GM23338 (cell line): ENCODE data around the gene BMPER. TPM values are rescaled to one million over a fixed set of nuclear protein-coding genes. Genes with fewer than 3 reads are reported as not detected.

Experiments used
- ATAC-seq: fragments of 200-7000 bp; cut with Tn5 transposase; 3 replicates; pipeline ENCODE4 v1.9.1; 2020
- DNase-seq: peaks from one replicate; pipeline ENCODE4 v3.0.0-alpha.2; 2015; ENCODE audit warnings: low spot score
- H2AFZ ChIP-seq: fragments of 200-600 bp; sonication (generic); 2 replicates; pipeline ENCODE4 v1.8.0; 2016; ENCODE audit warnings: antibody characterized with exemption, mild to moderate bottlenecking, moderate library complexity
- H3F3A ChIP-seq: fragments of 200-600 bp; sonication (generic); replicated peaks from 2 replicates; pipeline ENCODE4 v1.8.0; 2017; ENCODE audit warnings: antibody characterized with exemption, mixed run types, low read depth
- H3K27ac ChIP-seq: fragments of 200-600 bp; sonication (generic); 2 replicates; pipeline ENCODE4 v1.6.1; 2016; ENCODE audit warnings: low read depth
- H3K27me3 ChIP-seq: fragments of 200-600 bp; sonication (generic); 2 replicates; pipeline ENCODE4 v1.8.0; 2016; ENCODE audit warnings: mild to moderate bottlenecking, mixed run types, moderate library complexity; ENCODE audit not compliant: insufficient read depth
- H3K36me3 ChIP-seq: fragments of 200-600 bp; sonication (generic); 2 replicates; pipeline ENCODE4 v1.8.0; 2016; ENCODE audit warnings: mild to moderate bottlenecking; ENCODE audit not compliant: insufficient read depth
- H3K4me1 ChIP-seq: fragments of 200-600 bp; sonication (generic); 2 replicates; pipeline ENCODE4 v1.8.0; 2016; ENCODE audit warnings: mild to moderate bottlenecking, moderate library complexity; ENCODE audit not compliant: insufficient read depth
- H3K4me2 ChIP-seq: fragments of 200-600 bp; sonication (generic); 2 replicates; pipeline ENCODE4 v1.7.1; 2017; ENCODE audit warnings: mixed run types
- H3K4me3 ChIP-seq: fragments of 200-600 bp; sonication (generic); 2 replicates; pipeline ENCODE4 v1.6.1; 2016; ENCODE audit warnings: mixed run types
- H3K79me2 ChIP-seq: fragments of 200-600 bp; sonication (generic); replicated peaks from 2 replicates; pipeline ENCODE4 v1.8.0; 2017; ENCODE audit warnings: mild to moderate bottlenecking; ENCODE audit not compliant: insufficient read depth
- H3K9me2 ChIP-seq: fragments of 200-600 bp; sonication (generic); 2 replicates; pipeline ENCODE4 v1.8.0; 2017; ENCODE audit not compliant: insufficient read depth
- H4K20me1 ChIP-seq: fragments of 200-600 bp; sonication (generic); replicated peaks from 2 replicates; pipeline ENCODE4 v1.8.0; 2017; ENCODE audit warnings: mild to moderate bottlenecking; ENCODE audit not compliant: insufficient read depth
- H3K27ac Mint-ChIP-seq: 2 replicates; pipeline ENCODE4 v1.8.0; 2020; ENCODE audit warnings: inconsistent platforms, mild to moderate bottlenecking, moderate library complexity, mixed read lengths
- H3K27me3 Mint-ChIP-seq: 3 replicates; pipeline ENCODE4 v1.8.0; 2022; ENCODE audit warnings: low read depth, mild to moderate bottlenecking, moderate library complexity, mixed read lengths, inconsistent platforms; ENCODE audit not compliant: insufficient read depth, poor library complexity
- H3K36me3 Mint-ChIP-seq: 3 replicates; pipeline ENCODE4 v1.8.0; 2021; ENCODE audit warnings: low read depth, mild to moderate bottlenecking, inconsistent platforms, moderate library complexity, mixed read lengths
- H3K4me1 Mint-ChIP-seq: 3 replicates; pipeline ENCODE4 v1.8.0; 2020; ENCODE audit warnings: mild to moderate bottlenecking, inconsistent platforms, mixed read lengths
- H3K4me3 Mint-ChIP-seq: 3 replicates; pipeline ENCODE4 v1.8.0; 2021; ENCODE audit warnings: moderate library complexity, mild to moderate bottlenecking, inconsistent platforms, mixed read lengths
- H3K9me3 Mint-ChIP-seq: 3 replicates; pipeline ENCODE4 v1.8.0; 2020; ENCODE audit warnings: moderate library complexity, mild to moderate bottlenecking, inconsistent platforms, mixed read lengths
- CREB1 ChIP-seq: fragments of 250-450 bp; sonication (Bioruptor Pico); IDR thresholded peaks from 2 replicates; pipeline ENCODE4 v1.5.0; 2020; ENCODE audit warnings: low read depth, mild to moderate bottlenecking, moderate library complexity
- EZH2 ChIP-seq: fragments of 200-600 bp; sonication (generic); IDR thresholded peaks from one replicate; pipeline ENCODE4 v1.8.0; 2017; ENCODE audit warnings: antibody characterized with exemption, mild to moderate bottlenecking, low read depth; ENCODE audit not compliant: unreplicated experiment
- EZH2phosphoT487 ChIP-seq: fragments of 200-600 bp; sonication (generic); IDR thresholded peaks from one replicate; pipeline ENCODE4 v1.8.1; 2018; ENCODE audit warnings: antibody characterized with exemption; ENCODE audit not compliant: unreplicated experiment
- JUNB ChIP-seq: IDR thresholded peaks from one replicate; pipeline ENCODE4 v1.6.1; 2016; ENCODE audit warnings: antibody characterized with exemption; ENCODE audit not compliant: unreplicated experiment
- NANOG ChIP-seq: IDR thresholded peaks from 2 replicates; pipeline ENCODE4 v1.6.1; 2016; ENCODE audit warnings: antibody characterized with exemption, borderline replicate concordance
- POLR2AphosphoS5 ChIP-seq: IDR thresholded peaks from 2 replicates; pipeline ENCODE4 v1.6.1; 2016; ENCODE audit warnings: antibody characterized with exemption, low read depth
- STAT1 ChIP-seq: IDR thresholded peaks from one replicate; pipeline ENCODE4 v1.6.1; 2016; ENCODE audit warnings: antibody characterized with exemption; ENCODE audit not compliant: unreplicated experiment
- ZNF114 ChIP-seq: fragments of 250-450 bp; sonication (Bioruptor Pico); IDR thresholded peaks from 2 replicates; pipeline ENCODE4 v1.5.0; 2020; ENCODE audit warnings: mild to moderate bottlenecking, moderate library complexity
- ZNF331 ChIP-seq: fragments of 250-450 bp; sonication (Bioruptor Pico); IDR thresholded peaks from 2 replicates; pipeline ENCODE4 v1.5.0; 2020; ENCODE audit warnings: low read depth, mild to moderate bottlenecking, moderate library complexity
- polyA plus RNA-seq: library from polyadenylated mRNA; unstranded; fragments of >200 nt; fragmentation: Nextera tagmentation; extraction: Ambion mirVana; gene quantifications from 2 replicates; pipeline ENCODE4 v1.2.1, GENCODE V29; 2016
- total RNA-seq: library from RNA; depleted of rRNA; stranded (reverse); fragments of >200 nt; shearing (Covaris generic); gene quantifications from 2 replicates; pipeline ENCODE4 v1.2.3, GENCODE V29; 2014
- TF ChIP-seq, protein P1 (sequence below): IDR thresholded peaks from one replicate; pipeline ENCODE4 v1.6.1; 2018; ENCODE audit warnings: antibody characterized with exemption; ENCODE audit not compliant: unreplicated experiment
- TF ChIP-seq, protein P2 (sequence below), 2 experiments: fragments of 200-600 bp in 1 of 2; sonication (generic) in 1 of 2; conservative IDR thresholded peaks; 2 replicates each; pipeline versions ENCODE4 v1.5.1 to v1.6.1; 2016 to 2017; ENCODE audit warnings: antibody characterized with exemption in 2 of 2, low read depth in 2 of 2, mild to moderate bottlenecking in 2 of 2, moderate library complexity in 1 of 2
- TF ChIP-seq, protein P3 (sequence below): fragments of 250-450 bp; sonication (Bioruptor Pico); IDR thresholded peaks from 2 replicates; pipeline ENCODE4 v1.5.0; 2020; ENCODE audit warnings: mild to moderate bottlenecking, moderate library complexity
- TF ChIP-seq, protein P4 (sequence below): IDR thresholded peaks from 2 replicates; pipeline ENCODE4 v1.6.1; 2016; ENCODE audit warnings: antibody characterized with exemption

BMPER gene
- total and polyA plus RNA-seq, 2 experiments from 2014 or later: 0.53 to 1.4 TPM

DNA sequence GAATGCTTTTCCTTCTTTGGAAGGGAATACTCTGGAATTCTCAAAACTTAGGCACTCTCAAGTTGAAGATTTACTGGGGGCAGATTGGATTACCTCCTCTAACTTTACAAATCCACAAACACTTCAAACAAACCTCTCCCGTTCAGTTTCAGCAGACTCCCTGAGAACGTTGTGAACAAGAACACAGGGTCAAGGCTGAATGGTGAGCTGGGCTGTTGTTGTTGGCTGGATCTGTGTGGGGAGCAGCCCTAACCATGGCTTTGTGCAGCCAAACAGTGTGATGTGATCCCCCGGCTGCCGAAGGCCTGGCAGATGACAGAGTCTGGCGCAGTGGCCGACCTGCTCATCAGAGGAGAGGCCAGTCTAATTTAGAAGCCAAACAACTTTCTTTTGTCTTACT, 93.1 kb downstream of the BMPER start:
- H3K9me2 ChIP-seq: peaks cover 15% of the 10 kb centered on the region; the same call in 1 of the 2 replicates

More for the DNA sequence above, 93.1 kb downstream of the BMPER start:
- Histone ChIP-seq H3K4me3 (no peak overlapping the region), H3K4me2 (no peak overlapping the region), H3K79me2 (no peaks in the 10 kb centered on the region), H4K20me1 (no peaks in the 10 kb centered on the region), H2AFZ (no peak overlapping the region), H3F3A (no peaks in the 10 kb centered on the region), H3K27ac (no peak overlapping the region), H3K27me3 (no peaks in the 10 kb centered on the region), H3K4me1 (no peaks in the 10 kb centered on the region), H3K36me3 (no peaks in the 10 kb centered on the region)
- peaks cover 7% of the 10 kb centered on the region; the same call in 2 of the 3 replicates for H3K4me1 Mint-ChIP-seq
- TF ChIP-seq, protein P1, sequence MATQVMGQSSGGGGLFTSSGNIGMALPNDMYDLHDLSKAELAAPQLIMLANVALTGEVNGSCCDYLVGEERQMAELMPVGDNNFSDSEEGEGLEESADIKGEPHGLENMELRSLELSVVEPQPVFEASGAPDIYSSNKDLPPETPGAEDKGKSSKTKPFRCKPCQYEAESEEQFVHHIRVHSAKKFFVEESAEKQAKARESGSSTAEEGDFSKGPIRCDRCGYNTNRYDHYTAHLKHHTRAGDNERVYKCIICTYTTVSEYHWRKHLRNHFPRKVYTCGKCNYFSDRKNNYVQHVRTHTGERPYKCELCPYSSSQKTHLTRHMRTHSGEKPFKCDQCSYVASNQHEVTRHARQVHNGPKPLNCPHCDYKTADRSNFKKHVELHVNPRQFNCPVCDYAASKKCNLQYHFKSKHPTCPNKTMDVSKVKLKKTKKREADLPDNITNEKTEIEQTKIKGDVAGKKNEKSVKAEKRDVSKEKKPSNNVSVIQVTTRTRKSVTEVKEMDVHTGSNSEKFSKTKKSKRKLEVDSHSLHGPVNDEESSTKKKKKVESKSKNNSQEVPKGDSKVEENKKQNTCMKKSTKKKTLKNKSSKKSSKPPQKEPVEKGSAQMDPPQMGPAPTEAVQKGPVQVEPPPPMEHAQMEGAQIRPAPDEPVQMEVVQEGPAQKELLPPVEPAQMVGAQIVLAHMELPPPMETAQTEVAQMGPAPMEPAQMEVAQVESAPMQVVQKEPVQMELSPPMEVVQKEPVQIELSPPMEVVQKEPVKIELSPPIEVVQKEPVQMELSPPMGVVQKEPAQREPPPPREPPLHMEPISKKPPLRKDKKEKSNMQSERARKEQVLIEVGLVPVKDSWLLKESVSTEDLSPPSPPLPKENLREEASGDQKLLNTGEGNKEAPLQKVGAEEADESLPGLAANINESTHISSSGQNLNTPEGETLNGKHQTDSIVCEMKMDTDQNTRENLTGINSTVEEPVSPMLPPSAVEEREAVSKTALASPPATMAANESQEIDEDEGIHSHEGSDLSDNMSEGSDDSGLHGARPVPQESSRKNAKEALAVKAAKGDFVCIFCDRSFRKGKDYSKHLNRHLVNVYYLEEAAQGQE: no peak
- no peak for TF ChIP-seq POLR2AphosphoS5
- TF ChIP-seq EZH2: no peak
- TF ChIP-seq NANOG: no peak
- no peak for TF ChIP-seq STAT1
- TF ChIP-seq, protein P2, sequence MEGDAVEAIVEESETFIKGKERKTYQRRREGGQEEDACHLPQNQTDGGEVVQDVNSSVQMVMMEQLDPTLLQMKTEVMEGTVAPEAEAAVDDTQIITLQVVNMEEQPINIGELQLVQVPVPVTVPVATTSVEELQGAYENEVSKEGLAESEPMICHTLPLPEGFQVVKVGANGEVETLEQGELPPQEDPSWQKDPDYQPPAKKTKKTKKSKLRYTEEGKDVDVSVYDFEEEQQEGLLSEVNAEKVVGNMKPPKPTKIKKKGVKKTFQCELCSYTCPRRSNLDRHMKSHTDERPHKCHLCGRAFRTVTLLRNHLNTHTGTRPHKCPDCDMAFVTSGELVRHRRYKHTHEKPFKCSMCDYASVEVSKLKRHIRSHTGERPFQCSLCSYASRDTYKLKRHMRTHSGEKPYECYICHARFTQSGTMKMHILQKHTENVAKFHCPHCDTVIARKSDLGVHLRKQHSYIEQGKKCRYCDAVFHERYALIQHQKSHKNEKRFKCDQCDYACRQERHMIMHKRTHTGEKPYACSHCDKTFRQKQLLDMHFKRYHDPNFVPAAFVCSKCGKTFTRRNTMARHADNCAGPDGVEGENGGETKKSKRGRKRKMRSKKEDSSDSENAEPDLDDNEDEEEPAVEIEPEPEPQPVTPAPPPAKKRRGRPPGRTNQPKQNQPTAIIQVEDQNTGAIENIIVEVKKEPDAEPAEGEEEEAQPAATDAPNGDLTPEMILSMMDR (conservative IDR thresholded peaks at IDR 0.05; ENCODE audit: low read depth in 2 of 2): no peak
- TF ChIP-seq, protein P3, sequence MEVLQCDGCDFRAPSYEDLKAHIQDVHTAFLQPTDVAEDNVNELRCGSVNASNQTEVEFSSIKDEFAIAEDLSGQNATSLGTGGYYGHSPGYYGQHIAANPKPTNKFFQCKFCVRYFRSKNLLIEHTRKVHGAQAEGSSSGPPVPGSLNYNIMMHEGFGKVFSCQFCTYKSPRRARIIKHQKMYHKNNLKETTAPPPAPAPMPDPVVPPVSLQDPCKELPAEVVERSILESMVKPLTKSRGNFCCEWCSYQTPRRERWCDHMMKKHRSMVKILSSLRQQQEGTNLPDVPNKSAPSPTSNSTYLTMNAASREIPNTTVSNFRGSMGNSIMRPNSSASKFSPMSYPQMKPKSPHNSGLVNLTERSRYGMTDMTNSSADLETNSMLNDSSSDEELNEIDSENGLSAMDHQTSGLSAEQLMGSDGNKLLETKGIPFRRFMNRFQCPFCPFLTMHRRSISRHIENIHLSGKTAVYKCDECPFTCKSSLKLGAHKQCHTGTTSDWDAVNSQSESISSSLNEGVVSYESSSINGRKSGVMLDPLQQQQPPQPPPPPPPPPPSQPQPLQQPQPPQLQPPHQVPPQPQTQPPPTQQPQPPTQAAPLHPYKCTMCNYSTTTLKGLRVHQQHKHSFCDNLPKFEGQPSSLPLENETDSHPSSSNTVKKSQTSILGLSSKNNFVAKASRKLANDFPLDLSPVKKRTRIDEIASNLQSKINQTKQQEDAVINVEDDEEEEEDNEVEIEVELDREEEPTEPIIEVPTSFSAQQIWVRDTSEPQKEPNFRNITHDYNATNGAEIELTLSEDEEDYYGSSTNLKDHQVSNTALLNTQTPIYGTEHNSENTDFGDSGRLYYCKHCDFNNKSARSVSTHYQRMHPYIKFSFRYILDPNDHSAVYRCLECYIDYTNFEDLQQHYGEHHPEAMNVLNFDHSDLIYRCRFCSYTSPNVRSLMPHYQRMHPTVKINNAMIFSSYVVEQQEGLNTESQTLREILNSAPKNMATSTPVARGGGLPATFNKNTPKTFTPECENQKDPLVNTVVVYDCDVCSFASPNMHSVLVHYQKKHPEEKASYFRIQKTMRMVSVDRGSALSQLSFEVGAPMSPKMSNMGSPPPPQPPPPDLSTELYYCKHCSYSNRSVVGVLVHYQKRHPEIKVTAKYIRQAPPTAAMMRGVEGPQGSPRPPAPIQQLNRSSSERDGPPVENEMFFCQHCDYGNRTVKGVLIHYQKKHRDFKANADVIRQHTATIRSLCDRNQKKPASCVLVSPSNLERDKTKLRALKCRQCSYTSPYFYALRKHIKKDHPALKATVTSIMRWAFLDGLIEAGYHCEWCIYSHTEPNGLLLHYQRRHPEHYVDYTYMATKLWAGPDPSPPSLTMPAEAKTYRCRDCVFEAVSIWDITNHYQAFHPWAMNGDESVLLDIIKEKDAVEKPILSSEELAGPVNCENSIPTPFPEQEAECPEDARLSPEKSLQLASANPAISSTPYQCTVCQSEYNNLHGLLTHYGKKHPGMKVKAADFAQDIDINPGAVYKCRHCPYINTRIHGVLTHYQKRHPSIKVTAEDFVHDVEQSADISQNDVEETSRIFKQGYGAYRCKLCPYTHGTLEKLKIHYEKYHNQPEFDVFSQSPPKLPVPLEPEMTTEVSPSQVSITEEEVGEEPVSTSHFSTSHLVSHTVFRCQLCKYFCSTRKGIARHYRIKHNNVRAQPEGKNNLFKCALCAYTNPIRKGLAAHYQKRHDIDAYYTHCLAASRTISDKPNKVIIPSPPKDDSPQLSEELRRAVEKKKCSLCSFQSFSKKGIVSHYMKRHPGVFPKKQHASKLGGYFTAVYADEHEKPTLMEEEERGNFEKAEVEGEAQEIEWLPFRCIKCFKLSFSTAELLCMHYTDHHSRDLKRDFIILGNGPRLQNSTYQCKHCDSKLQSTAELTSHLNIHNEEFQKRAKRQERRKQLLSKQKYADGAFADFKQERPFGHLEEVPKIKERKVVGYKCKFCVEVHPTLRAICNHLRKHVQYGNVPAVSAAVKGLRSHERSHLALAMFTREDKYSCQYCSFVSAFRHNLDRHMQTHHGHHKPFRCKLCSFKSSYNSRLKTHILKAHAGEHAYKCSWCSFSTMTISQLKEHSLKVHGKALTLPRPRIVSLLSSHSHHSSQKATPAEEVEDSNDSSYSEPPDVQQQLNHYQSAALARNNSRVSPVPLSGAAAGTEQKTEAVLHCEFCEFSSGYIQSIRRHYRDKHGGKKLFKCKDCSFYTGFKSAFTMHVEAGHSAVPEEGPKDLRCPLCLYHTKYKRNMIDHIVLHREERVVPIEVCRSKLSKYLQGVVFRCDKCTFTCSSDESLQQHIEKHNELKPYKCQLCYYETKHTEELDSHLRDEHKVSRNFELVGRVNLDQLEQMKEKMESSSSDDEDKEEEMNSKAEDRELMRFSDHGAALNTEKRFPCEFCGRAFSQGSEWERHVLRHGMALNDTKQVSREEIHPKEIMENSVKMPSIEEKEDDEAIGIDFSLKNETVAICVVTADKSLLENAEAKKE (CRISPR knock-in tag): no peak
- no peak for TF ChIP-seq ZNF114
- TF ChIP-seq JUNB: no peak
- no peak for TF ChIP-seq CREB1
- TF ChIP-seq ZNF331: no peak
- TF ChIP-seq, protein P4, sequence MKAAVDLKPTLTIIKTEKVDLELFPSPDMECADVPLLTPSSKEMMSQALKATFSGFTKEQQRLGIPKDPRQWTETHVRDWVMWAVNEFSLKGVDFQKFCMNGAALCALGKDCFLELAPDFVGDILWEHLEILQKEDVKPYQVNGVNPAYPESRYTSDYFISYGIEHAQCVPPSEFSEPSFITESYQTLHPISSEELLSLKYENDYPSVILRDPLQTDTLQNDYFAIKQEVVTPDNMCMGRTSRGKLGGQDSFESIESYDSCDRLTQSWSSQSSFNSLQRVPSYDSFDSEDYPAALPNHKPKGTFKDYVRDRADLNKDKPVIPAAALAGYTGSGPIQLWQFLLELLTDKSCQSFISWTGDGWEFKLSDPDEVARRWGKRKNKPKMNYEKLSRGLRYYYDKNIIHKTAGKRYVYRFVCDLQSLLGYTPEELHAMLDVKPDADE: no peak
- no peak for TF ChIP-seq EZH2phosphoT487
- no peaks in the 10 kb centered on the region for H3K9me3 Mint-ChIP-seq
- no peak overlapping the region; the same call in 1 of the 2 replicates for H3K27ac Mint-ChIP-seq
- H3K27me3 Mint-ChIP-seq: no peaks in the 10 kb centered on the region
- ATAC-seq: no peak
- H3K4me3 Mint-ChIP-seq: no peak overlapping the region
- DNase-seq: no peak
- H3K36me3 Mint-ChIP-seq: 0 out of 3 replicates have a peak, but pooled peaks cover 4% of the 10 kb centered on the region
